ENCODE measurements around the gene GYS1. TPM values are rescaled to one million over a fixed set of nuclear protein-coding genes. Genes with fewer than 3 reads are reported as not detected.

GYS1 gene
- total and polyA plus RNA-seq, 8 donors = 42.5 to 56.3 (median 48.7) TPM

GRCh38 chr19:48961051-48961649 is 32.0 kb downstream of the GYS1 start:
- Histone ChIP-seq H3K9me3 (no peaks in the 10 kb centered on the region), H3K36me3 (peaks cover 2 to 22% of the 10 kb centered on the region in 2 donors), H3K27ac (peak overlapping the region in 1 of 2 donors; percentile 96), H3K4me1 (peaks cover 13 to 65% of the 10 kb centered on the region in 2 donors), H3K4me3 (no peak overlapping the region), H3K27me3 (no peaks in the 10 kb centered on the region)
- DNase-seq (no peak), ATAC-seq (no peak)
- intact Hi-C loops (cut with DNase I) = no loop called here
- no peak for TF ChIP-seq CTCF (IDR thresholded peaks at IDR 0.05)

GRCh38 chr19:48959341-48960239 is 33.5 kb downstream of the GYS1 start:
- no peak for ATAC-seq
- intact Hi-C loops (cut with DNase I) = no loop called here
- H3K9me3 ChIP-seq = no peaks in the 10 kb centered on the region
- peak overlapping the region in 1 of 2 donors; percentile 45 for H3K27ac ChIP-seq
- no peaks in the 10 kb centered on the region for H3K27me3 ChIP-seq
- no peak overlapping the region for H3K4me3 ChIP-seq
- H3K4me1 ChIP-seq = peaks cover 18 to 73% of the 10 kb centered on the region in 2 donors
- no peak for TF ChIP-seq CTCF (IDR thresholded peaks at IDR 0.05)
- DNase-seq = peak in 2 of 4 donors; percentile 64 to 80
- peaks cover 0 to 18% of the 10 kb centered on the region in 2 donors for H3K36me3 ChIP-seq

GRCh38 chr19:48958006-48958405 is 35.1 kb downstream of the GYS1 start:
- no peak for TF ChIP-seq CTCF (IDR thresholded peaks at IDR 0.05)
- H3K36me3 ChIP-seq = peaks cover 0 to 18% of the 10 kb centered on the region in 2 donors
- no peak for ATAC-seq
- H3K4me3 ChIP-seq = no peak overlapping the region
- peaks cover 7 to 57% of the 10 kb centered on the region in 2 donors for H3K4me1 ChIP-seq
- intact Hi-C loops (cut with DNase I) = no loop called here
- H3K9me3 ChIP-seq = no peaks in the 10 kb centered on the region
- DNase-seq = no peak
- H3K27me3 ChIP-seq = no peaks in the 10 kb centered on the region
- H3K27ac ChIP-seq = no peak overlapping the region

GRCh38 chr19:48955308-48955958 is 37.7 kb downstream of the GYS1 start:
- Histone ChIP-seq H3K27ac (peak overlapping the region; percentile 85 to 86), H3K27me3 (no peaks in the 10 kb centered on the region), H3K4me1 (peaks cover 7 to 32% of the 10 kb centered on the region in 2 donors), H3K36me3 (peaks cover 0 to 10% of the 10 kb centered on the region in 2 donors), H3K4me3 (peak overlapping the region; percentile 99), H3K9me3 (no peaks in the 10 kb centered on the region)
- ATAC-seq = no peak
- no peak for TF ChIP-seq CTCF (IDR thresholded peaks at IDR 0.05)
- DNase-seq = no peak
- intact Hi-C loops (cut with DNase I) = no loop called here
